NCI-H1417 treated with DMSO at 0.1 percent for 48 hours (cell line): ENCODE results near the gene ZNF135.

Experiments used
- DNase-seq: peaks from one replicate; lab custom pipeline; 2025; lab: John Stamatoyannopoulos, UW

The ZNF135 gene

GRCh38 chr19:58093071-58093470 lies 34.0 kb downstream of the ZNF135 start:
- no peak for DNase-seq

- no peak for DNase-seq
These were observed 36.2 kb downstream of the ZNF135 start for GRCh38 chr19:58095328-58095727.

- DNase-seq, result no peak
These were observed 37.8 kb downstream of the ZNF135 start for GRCh38 chr19:58096884-58097283.

- no peak for DNase-seq
These were observed 38.3 kb downstream of the ZNF135 start for GRCh38 chr19:58097349-58097748.

DNA sequence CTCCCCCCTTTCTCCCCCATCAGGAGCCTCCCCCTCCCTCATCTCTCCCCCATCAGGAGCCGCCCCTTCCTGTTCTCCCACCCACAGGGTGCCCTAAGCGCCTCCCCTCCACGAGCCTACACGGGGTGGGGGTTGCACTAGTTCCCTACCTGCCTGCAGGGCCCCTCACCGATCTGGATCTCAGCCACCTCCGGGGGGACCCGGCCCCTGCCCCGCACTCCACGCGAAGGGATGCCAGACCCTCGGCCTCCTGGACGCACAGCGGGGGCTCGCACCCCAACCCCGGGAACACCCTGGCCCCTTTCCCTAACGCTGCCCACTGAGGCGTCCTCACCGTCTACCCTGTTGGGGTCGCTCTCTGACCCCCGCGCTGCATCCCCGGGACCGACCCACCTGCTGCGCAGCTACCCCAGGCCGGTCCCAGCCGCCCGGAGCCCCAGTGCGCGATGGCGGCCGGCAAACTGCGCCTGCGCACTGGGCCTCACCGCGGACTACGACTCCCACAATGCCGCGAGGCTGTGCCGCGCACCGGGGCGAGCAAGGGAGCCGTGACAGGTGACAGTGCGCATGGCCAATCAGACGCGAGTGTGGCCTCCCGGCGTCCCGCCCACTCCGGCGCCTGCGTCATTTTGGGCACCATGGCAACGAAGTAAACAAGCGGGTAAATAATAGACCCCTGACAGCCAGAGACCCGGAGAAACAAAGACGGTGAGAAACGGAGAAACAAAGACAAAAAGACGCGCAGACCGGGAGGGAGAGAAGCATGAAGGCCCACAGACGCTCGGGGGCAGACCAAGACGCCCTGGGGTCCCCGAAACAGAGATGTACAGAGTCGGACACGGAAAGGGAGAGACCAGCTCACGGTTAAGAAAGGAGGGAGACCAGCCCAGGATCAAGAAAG lies 38.9 kb downstream of the ZNF135 start, which contains the start of gene ZSCAN18:
Gene ZSCAN18, minus strand, starts transcription at position 451 of the 901 bp plus-strand sequence. CDS start 7,964 bp downstream, outside the sequence.
- DNase-seq, result peak; percentile 58

DNA sequence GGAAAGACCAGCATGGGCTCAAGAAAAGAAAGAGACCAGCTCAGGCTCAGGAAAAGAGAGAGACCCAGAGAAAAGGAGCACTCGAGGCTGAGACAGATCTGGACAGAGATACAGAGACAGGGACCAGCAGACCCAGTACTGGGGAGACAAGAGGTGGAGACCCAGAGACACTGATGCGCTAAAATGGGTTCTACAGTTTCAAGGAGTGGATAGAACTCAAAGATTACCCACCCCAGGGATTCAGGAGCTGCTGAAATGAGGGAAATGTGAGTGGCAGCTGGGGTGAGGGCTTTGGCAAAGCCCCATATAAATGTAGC lies 39.6 kb downstream of the ZNF135 start:
- DNase-seq, result no peak

- DNase-seq, result no peak
These were observed 48.9 kb downstream of the ZNF135 start for GRCh38 chr19:58107778-58108545.

GRCh38 chr19:58108546-58108817 lies 49.4 kb downstream of the ZNF135 start:
- no peak for DNase-seq

- no peak for DNase-seq
These were observed 58.9 kb downstream of the ZNF135 start for GRCh38 chr19:58117841-58118575.

DNA sequence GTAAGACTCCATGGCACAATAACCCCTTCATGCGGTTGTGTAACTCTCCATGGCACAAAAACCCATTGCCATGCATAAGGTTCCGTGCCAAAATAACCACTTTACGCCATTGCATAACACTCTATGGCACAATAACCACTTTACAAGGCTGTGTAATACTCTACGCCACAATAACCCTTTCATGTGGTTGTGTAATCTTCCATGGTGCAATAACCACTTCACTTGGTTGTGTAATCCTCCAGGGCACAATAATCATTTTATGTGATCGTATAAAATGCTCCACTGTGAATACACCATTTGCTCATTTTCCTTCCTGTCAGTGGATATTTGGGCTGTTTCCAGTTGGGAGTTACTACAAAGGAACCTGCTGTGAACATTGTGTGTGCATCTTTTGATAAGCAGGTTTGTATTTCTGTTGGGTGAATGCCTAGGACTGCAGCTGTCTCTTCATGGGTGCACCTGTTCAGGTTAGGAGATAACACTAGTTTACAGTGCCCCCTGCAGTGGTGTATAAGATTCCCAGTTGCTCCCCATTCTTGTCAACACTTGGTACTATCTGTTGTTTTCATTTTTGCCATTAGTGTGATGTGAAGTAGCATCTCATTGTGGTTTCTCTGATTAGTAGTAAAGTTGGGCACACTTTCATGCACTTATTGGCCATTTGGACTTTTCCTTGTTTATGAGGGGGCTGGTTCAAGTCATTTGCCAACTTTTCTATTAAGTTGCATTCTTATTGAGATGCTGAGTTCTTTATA lies 60.1 kb downstream of the ZNF135 start:
- DNase-seq, result no peak
